ENCODE results near the gene TRNT1.
A peak's percentile ranks its signal among the peaks of the same experiment; 100 is the strongest.

TRNT1 gene

GRCh38 chr3:3178498-3179328 lies 52.0 kb downstream of the TRNT1 start:
- no peak for DNase-seq (ENCODE audit: low spot score)

DNA sequence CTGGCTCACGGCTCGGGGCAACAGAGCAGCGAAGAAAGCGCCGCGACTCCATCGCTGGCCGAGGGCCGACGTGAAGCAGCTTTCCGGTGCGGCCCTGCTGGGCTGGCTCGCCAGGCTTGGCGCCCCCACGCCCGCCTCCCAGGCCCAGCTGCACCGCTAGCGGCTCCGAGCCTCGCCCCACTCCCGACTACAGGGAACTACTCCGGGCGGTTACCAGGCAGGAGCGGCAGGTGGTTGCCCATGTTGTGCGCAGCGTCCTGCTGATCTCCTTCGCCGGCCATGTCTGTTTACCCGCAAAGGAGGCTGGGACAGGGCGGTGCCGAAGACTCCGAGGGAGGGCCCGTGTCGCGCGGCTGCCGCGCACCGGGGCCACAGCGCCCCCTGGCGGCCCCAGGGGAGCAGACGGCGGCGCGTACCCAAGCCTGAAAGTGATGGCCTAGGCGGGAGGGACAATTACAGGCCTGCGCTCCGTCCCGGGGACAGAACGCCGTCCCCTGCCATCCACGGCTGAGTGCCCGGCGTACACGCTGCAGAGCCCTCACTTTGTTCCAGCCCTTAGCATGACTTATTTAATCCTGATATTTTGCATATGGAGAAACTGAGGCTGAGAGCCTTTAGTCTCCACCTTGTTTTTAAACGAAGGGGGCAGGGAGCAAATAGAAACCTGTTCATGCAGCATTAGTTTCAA lies 52.8 kb downstream of the TRNT1 start, which contains the start of gene CRBN:
CRBN (minus strand) TSS at position 285 of the 688 bp plus-strand sequence; CDS start at position 281, 4 bp downstream.
- peak; percentile 90 for DNase-seq (ENCODE audit: low spot score)

DNA sequence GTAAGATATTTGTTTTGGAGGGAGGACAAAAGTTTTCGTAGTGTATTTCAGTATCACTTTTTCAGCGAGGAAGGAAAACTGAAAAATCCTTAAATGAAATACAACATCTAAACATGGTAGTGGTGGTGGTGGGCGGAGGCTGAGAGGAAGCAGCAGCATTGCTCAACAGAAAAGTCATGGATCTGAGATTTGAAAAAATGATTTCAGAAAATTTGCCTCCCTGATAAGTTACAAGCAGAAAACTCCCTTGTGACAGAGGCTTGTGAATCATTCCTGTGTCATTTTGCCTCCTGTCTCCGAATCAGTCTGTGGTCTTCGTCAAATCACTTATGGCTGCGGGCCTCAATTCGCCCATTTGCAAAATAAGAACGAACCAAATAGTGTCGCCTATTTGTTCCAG lies 53.7 kb downstream of the TRNT1 start:
- DNase-seq (ENCODE audit: low spot score): no peak

GRCh38 chr3:3184876-3185275 lies 58.1 kb downstream of the TRNT1 start:
- no peak for DNase-seq (ENCODE audit: low spot score)

DNA sequence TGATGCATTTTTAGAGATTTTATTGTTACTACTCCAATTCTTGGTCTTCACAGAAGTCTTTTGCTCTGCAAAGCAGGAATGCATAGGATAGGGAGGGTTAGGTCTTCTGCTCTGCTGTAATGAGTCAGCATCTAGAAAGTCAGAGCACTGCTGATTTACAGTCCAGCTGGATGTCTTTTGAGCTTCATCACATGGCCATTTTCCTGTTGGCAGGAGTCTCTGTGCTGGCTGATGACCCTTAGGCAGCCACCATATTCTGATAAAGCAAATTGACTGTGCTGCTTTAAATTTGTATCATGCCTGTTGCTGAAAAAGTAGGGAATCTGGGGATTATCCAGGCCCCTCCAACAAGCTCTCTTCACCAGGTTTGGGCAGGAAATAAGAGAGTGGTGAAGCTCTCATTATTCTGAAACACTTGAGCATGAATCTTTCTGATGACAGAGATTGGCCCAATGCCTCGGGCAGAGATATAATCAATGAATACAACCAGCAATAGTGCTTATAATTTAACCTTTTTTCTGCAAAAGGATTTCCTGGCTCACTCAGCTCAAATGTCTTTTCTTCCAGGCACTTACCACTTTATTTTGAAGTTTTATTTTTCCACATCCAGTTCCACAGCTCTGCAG lies 62.5 kb downstream of the TRNT1 start:
- no peak for DNase-seq (ENCODE audit: low spot score)

- DNase-seq (ENCODE audit: low spot score): no peak
These were observed 63.2 kb downstream of the TRNT1 start for GRCh38 chr3:3189961-3190360.

DNA sequence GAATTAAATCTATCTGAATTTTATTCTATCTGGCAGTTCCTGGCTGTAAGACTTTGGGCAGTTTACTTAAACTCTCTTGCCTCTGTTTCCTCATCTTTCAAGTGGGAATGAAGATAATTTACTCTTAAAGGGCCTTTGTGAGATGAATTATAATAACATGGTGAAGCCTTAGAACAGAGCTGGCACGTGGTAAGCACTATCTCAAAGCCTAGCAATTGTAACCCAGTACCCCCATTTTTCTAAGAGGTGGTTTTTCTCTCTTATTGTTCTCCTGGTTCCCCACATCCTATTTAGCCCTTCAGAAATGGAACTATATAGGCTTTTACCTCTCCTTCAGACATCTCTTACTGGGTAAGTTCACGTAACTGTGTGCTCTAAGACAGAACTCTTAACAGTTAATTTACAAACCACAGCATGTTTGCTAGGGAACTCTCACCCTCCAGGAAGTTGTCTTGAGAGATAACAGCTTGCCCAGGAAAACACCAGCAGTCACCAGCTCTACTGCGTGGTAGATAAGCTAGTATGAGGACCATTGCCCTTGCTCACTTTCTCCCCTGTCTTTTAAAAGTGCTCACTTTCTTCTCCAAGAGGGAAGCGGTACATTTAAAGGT lies 65.0 kb downstream of the TRNT1 start:
- no peak for DNase-seq (ENCODE audit: low spot score)

DNA sequence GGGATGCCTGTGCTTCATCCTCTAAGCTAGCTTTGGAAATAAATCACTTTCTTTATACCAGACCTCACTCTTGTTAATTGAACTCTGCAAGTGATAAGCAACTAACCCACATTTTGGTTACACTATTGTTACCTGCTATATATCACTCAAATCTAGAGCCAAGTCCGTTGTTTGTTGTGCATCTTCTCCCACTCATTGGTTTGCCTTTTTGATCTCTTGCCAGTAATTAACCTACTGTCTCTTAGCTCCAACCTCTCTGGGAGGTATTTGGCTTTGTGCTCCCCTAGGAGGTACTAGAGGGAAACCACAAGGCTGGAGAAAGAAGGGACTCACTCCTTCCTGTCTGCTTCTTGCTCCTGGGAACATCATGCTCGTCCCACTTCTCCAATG lies 65.5 kb downstream of the TRNT1 start:
- DNase-seq (ENCODE audit: low spot score): no peak

GRCh38 chr3:3194861-3195260 lies 68.1 kb downstream of the TRNT1 start:
- DNase-seq (ENCODE audit: low spot score): no peak

DNA sequence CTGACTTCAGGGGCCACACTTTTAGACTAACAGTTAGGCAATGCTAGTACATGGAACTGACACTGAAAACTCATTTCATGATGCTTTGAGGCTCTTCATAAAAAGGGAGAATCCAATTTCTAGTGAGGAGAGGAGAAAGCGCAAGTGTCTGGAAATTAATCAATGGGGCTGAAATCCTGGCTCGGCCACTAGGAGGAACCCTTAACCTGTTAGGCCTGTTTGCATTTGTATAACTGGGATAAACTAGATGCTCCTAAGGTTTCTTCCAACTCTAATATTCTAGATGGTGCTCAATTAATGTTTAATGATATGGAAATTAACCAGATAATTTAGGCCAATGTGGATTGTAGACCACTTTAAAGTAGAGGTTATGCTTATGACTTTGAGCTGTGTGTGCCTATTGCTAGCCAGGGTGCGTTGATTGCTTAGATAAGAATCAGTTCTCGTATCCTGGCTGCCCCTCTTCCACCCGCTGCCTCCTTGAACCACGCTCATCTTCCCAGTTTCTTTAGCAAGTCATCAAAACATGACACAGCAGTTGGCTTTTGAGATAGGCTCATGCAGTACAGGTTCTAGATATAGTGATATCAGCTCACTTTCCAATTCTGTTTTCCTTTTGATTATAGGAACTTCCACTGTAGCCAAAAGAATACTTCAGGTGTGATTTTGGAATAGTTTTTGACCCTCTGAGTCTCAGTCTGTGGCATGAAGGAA lies 69.6 kb downstream of the TRNT1 start:
- DNase-seq (ENCODE audit: low spot score): no peak

All from hepatic stellate cell (primary cell).